Stimulated activated CD8-positive, alpha-beta memory T cell treated with anti-CD3 and anti-CD28 coated beads, Interleukin-4, amount 100 ng/mL, for 24 hours (primary cell): Measurements from ENCODE around the gene ASXL2.

Experiments used
- DNase-seq: peaks from one replicate; pipeline ENCODE4 v3.0.0-alpha.2; 2020; ENCODE audit warnings: low read depth

ASXL2 gene

DNA sequence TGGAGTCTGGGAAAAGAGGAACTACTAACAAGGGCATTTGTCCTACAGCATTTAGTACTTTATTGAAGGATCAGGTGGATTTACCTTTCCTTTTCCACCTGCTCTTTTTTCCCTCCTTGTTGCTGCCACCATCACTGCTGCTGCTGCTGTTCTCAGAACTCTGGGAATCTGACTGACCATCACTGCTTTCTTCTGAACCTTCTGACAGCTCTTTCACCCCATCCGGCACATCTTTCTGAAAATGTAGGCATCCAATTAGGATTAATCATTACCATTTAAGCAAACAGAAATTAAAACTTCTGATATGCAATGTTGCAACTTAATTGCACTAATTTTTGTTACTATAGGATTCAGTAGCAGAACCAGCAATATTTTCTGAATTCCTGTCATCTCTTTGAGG lies 79.0 kb downstream of the ASXL2 start:
- no peak for DNase-seq

DNA sequence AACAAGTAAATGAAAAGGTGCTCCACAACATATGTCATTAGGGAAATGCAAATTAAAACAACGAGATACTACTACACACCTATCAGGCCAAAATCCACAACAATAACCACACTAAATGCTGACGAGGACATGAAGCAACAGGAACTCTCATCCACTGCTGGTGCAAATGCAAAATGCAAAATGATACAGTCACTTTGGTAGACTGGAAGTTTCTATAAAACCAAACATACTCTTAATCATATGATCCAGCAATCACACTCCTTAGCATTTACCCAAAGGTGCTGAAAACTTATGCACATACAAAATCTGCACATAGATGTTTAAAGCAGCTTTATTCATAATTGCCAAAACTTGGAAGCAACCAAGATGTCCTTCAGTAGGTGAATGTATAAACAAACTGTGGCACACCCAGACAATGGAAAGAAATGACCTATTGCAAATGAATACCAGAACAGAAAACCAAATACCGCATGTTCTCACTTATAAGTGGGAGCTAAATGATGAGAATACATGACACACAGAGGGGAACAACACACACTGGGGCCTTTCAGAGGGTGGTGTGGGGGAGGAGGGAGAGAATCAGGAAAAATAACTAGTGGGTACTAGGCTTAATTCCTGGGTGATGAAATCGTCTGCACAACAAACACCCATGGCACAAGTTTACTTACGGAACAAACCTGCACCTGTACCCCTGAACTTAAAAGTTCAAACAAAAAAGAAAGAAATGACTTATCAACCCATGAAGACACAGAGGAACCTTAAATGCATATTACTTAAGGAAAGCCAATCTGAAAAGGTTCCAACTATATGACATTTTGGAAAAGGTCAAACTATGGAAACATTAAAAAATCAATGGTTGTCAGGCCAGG lies 80.4 kb downstream of the ASXL2 start:
- DNase-seq, result no peak

DNA sequence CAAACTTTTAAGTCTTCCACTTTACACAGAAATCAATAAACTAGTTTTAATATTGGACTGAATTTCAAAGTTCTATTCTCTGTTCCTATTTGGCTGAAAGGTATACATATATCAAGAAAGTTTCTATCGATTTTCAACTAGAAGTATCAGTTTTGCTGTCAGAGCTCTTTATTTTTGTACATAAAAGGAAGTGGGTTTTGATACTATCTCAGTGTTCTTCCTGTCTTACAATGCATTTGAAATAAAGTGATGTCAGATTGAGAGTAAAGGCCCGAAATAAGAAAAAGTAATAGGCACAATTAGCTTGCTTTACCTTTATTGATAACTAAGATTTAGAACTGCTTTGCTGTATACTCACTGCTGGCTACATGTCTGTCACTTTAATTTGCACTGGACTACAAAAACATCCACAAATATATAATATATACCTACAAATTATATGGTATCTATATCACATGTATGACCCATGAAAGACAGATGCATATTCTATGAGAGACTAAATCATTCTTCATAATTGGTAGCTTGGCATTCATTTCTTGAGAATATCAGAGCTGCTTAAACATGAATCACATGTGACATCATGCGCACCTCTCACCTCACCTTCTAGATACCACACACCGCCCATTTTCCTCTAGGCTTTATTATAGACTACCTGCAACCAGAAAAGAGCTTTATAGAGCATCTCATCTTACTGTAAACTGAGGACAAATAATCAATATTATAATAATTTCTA lies 83.6 kb downstream of the ASXL2 start:
- no peak for DNase-seq

DNA sequence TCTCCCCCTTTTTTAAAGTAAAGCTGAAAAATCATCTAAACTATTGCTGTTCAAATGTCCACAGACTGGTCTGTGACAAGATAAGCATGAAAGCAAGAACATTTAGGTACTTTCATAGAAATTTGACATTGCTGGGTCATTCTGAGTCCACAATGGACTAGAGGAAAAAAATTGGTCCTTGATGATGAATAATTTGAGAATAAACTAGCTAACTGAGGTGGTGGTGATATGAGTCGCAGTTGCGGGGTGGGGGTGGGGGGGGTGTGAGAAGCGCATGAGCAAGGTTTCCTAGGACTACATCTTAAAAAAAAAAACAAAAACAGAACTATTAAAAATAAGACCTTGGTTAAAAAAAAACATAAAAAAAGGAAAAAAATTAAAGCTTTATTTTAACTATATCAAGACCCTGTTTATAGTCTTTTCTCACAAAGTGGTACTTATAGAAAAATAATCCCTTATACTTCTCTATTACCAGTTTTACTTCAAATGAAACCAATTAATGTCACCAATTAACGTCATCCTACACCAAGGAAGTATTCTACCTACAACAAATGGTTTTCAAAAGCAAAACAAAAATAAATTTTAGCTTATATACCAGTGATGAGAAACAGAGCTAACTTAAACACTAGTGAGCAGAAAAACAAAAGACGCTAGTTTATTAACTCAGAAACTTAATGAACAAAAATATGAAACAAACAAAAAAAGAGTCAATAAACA lies 88.1 kb downstream of the ASXL2 start:
- DNase-seq, result no peak

DNA sequence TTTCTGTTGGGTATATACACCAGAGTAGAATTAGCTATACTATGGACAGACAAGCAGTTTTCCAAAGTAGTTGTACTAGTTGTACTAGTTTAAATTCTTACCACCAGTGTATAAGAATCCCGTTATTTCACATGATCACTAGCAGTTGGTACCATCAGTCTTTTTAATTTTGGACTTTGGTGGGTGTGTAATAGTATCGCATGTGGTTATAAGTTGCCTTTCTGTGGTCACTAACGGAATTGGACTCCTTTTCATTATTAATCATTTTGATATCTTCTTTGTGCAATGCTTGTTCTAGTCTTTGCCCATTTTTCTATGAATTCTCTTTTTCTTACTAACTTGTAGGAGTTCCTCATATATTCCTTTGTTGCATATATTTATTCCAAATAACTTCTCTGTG lies 89.8 kb downstream of the ASXL2 start:
- no peak for DNase-seq

DNA sequence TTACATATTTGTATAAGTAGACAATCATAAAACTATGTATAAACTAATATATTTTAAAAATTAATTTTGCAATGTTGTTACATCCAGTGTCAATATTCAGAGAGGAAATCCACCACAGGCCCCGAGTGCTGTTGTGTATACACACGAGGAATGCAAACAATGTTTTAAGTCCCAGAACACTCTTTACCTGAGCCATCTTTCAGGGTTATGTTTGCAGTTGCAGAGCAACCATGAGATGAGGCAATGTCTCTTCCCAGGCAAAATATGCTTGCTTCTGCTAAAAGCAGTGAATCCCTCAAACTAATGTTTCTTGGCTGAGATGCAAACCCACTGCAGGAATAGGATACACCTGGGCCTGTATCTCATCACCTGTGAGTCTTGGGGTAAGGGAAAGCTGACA lies 91.3 kb downstream of the ASXL2 start:
- no peak for DNase-seq

DNA sequence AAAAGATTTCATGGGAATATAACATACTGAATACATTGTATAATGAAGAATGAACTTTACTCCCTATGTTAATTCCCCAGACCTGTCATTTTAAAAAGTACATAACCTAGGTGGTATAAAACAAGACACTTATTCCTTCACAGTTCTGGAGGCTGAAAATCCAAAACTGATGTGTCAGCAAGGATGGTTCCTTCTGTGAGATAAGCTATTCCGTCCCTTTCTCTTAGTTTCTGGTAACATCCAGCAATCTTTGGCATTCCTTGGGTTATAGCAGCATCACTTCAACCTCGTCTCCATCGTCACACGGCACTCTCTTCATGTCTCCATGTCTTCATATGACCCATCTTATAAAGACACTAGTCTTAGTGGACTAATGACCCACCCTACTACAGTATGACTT lies 93.9 kb downstream of the ASXL2 start:
- DNase-seq, result no peak

DNA sequence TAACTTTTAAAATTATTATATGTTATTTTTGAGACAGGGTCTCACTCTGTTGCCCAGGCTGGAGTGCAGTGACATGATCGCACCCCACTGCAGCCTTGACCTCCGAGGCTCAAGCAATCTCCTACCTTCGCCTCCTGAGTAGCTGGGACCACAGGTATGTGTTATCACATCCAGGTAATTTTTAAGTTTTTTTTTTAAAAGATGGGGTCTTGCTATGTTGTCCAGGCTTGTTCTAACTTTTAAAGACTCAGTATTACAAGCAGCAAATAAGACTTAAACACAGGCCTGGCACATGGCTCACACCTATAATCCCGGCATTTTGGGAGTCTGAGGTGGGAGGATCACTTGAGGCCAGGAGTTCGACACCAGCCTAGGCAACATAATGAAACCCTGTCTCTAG lies 101.2 kb downstream of the ASXL2 start:
- DNase-seq, result no peak

DNA sequence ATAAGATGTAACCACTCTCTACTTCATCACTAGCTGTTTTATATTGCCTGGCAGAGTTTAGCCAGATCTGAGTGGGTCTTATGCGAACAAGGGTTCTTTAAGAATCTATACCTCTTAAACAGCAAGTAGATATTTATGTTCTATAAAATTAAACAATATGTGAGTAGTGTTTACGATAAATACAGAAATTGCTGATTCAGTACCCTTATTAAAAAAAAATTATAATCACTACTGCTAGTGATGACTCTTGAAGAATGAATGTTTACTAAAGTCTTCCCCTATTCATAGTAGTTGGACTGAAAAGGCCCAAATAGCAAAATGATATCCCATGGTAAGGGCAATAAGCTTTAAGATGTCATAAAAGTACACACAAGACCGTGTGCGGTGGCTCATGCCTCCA lies 106.2 kb downstream of the ASXL2 start:
- DNase-seq, result no peak

DNA sequence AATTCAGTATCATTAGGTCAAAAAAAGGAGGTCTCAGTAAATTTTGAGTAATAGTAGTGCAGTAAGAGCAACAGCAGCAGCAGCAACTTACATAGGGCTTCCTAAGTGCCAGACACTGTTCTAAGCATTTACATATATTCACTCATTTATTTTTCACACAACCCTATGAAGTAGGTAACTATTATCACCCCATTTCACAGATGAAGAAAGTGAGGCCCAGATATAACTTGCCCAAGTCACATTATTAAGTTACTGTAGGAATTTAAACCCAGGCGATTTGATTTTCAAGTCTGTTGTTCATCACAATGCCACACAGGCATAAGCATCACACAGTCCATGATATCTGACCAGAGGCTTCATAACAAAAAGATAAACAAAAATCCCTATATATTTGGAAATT lies 114.7 kb downstream of the ASXL2 start:
- DNase-seq, result no peak

DNA sequence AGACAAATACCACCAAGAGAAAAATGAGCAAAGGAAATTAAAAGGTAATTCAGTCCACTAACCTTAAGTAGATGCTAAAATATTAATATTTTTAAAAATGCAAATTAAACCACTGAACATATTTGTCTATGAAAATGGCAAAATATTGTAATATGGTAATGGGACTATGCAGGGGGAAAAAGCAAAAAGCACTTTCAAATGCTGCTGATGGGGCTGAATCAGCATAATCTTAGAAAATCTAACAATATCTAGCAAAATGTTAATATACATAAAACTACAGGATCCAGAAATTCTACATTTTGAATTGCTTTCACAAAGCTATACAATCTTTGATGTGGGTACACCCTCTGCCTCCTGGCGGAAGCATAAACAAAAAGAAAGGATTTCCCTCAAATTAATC lies 118.0 kb downstream of the ASXL2 start:
- no peak for DNase-seq

DNA sequence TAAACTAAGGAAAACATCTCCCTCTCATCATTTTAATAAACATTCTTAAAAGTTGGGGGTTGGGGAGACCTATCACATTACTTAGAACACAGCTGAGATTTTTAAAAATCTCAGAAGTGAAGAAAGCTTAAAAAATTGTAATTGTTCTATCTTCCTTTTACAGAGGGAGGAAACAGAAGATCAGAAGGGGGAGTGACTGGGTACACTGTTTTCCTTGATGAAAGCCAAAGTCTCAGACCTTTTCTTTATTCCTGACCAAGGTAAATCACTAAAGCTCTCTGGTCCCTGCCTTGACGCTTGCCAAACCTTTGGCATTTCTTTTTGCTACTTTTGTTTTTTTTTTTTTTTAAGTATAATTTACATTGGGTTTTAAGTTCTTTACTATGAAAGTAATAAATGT lies 119.9 kb downstream of the ASXL2 start:
- DNase-seq, result no peak

DNA sequence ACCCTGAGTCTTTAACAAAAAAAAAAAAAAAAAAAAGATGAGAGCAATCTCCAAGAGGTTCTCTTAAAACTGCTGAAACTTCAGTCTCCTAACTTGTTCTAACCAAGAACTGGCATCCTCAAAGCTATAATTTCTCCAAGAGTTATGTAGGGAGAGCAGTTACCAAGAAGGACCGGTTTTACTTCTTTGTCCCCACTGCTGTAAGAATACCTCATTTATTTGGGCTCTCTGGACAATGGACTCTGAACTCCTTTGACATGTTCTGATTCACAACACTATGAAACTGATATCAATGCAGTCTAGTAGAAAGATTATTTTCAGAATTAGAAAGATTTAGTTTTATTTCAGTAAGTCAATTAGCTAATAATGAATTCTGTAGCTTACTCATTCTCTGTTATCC lies 120.4 kb downstream of the ASXL2 start:
- DNase-seq, result no peak

DNA sequence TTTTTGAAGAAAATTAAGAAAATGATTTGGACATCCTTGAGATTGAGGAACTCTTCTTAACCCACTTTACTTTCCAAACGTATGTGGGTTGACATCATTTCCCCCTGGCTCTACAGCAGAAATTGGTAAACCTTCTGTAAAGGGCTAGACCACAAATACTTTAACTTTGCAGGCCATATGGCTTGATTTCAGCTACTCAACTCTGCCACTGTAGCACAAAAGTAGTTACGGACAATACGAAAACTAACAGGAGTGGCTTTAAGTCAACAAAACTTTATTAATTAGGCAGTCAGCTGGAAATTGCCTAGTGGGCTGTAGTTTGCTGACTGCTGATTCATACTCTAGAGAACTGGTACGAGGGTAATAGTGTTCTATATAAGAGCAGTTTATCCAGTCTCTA lies 121.8 kb downstream of the ASXL2 start:
- no peak for DNase-seq

DNA sequence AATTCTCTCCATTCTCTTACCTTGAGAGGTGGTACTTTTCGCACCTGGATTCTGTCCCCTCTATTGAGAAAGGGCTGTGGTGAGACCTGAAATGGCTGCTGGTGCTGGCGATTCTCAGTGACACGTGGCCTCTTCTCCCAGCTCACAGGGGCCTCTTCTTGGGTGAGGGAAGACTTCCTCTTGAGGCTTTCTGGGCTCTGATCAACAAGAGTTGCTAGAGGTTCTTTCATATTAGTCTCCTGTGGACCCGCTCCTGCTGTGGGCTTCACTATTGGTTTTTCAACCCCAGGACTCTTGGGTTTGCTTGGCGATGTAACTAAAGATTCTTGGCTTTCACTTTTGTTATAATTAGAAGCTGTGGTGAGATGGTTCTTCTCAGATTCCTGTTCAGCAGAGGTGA lies 128.6 kb downstream of the ASXL2 start:
- DNase-seq, result no peak

DNA sequence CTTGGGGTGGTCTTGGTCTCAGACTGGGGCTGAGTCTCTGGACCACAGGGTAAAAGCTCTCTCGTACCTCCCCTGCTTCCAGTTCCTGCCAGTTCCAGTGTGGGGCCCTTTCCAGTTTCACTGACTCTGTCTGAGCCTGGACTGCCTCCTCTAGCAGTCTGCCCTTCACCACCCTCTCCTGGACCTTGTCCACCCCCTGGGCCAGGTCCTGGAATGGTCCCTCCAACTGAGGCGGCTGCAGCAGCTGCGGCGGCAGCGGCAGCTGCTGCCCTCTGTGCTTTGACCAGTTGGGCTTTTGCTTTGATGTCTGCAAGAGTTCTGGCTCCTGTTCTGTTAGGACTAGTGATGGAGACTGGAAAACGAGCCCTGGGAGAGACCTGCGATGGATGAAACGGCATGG lies 134.2 kb downstream of the ASXL2 start:
- DNase-seq, result no peak

DNA sequence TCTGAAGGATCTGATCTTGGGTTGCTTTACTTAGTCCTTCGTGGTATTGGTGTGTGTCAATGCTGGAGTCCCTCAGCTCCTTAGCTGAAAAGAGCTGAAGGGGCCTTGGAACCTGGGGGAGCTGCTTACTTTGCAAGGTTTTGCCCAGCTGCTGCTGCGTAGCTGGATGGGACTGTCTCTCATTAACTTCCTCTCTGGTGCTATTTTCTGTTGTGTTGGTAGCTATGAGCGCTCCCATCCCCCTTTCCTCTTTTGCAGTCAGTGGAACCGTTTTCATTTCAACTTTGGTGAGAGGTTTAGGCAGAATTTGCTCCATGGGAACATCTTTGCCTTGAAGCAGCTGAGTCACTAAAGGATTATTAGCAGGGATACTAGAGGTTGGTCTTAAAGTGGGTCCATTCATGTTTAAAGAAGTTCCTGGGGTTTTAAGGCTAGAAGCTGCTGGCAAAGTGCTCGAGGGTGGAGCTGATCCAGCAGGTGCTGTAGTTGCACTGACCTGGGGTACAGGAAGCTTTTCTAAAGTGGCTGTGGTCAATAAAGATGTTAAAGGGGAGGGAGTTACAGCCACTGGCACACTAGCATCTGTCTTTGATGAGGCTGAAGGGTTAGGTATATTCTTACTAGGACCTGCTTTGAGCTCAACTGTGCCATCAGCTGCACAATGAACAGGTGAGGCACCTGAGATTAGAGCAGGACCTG lies 135.0 kb downstream of the ASXL2 start:
- no peak for DNase-seq

DNA sequence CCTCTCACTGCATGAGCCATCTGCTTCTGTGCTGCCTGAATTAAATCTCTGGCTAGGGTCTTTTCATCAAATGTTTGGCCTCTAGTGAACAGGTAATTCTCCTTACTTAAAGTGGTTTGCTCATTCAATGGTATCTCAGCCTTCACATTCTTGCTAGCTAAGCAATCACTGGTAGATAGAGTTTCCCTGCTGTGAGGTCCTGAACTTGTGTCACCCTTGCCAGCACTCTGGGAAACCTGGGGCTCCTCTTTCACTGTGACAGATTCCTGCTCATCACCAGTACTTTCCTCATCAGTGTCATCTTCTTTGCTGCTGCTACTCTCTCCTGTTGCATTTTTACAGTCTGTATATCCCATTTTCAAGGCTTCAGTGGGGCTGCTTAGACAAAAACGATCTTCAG lies 135.8 kb downstream of the ASXL2 start:
- DNase-seq, result no peak

DNA sequence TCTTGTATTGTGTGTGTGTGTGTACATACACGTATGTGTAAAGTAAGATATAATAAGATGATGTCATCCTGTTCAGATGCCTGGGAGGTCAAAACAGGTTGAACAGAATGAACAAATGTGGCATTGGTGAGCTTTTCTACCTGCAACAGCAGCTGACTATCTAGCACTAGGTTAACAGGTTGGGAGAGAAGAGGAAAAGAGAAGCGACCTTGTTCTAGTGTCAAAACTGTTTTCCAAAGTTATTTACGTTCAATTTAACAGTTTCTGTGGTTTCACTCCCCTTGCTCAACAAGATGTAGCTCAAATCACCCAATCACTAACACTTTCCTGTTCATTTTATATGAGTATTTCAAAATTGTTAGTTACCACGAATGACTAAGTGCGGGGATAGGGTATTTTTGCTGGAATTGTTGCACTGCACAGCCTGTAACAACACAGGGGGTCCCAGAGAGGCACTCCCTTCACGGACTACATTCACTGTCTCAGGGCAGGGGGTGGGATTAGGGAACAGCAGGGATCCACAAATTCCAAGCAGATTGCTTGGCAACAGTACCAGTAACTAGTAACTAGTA lies 137.4 kb downstream of the ASXL2 start:
- DNase-seq, result no peak

DNA sequence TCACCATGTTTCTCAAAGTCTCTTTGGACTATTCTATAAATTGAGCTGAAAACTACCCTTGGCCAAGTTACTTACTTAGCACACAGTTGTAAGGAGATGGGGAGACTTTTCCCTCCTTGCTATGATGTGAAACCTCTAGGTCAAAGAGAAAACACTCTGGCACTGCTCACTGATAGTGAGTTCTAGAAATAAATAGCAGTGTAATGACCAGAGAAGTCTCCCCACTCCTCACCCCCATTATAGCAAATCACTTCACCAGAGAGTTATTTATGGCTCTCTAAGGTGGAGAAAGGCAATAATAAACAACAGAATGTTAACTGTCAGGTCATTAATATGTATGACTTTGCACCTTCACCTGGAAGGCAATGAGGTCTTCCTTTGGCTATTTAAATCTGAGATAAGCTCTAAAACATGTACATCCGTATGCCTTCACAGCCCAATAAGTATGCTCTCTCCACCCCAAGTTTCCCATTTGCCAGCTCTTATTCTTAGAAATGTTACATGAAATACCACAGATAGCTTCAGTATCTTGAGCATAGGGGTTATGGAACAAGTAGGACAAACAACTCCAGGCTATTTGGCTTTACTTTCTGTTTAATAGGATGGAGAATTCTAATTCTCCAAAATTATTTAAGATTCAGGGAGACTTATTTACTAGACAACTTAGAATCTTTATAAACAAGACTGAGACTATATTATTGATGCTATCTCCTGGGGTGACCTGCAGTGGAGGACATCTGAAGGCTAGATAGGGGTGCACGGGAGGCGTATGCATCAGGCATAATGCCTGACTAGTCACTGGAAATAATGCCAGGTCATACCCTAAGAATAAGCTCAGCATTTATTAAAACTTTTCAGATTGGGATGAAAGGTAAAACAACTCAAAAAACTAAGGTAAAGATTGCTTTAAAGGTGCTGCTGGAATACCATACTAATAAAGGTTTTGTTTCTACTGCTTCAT lies 139.6 kb downstream of the ASXL2 start:
- no peak for DNase-seq
